H9 (cell line): Measurements from ENCODE around the gene TRABD2B. TPM values are rescaled to one million over a fixed set of nuclear protein-coding genes. Genes with fewer than 3 reads are reported as not detected.

ENCODE experiments used
- DNase-seq: peaks from one replicate; pipeline ENCODE4 v3.0.0-alpha.2; 2017
- H2AFZ ChIP-seq: one replicate; pipeline ENCODE4 v1.6.1; 2013; ENCODE audit warnings: mild to moderate bottlenecking, low read length, control low read depth, moderate library complexity
- H2AK5ac ChIP-seq: 2 replicates; pipeline ENCODE4 v1.6.1; 2013; ENCODE audit warnings: low read length, control low read depth, mixed read lengths; ENCODE audit not compliant: insufficient read length
- H2BK120ac ChIP-seq: one replicate; pipeline ENCODE4 v1.6.1; 2013; ENCODE audit warnings: low read depth, mild to moderate bottlenecking, low read length, control low read depth, inconsistent platforms; ENCODE audit not compliant: poor library complexity, severe bottlenecking
- H2BK12ac ChIP-seq: 2 replicates; pipeline ENCODE4 v1.6.1; 2013; ENCODE audit warnings: low read length, control low read depth, mixed read lengths, low read depth; ENCODE audit not compliant: insufficient read length
- H2BK15ac ChIP-seq: 2 replicates; pipeline ENCODE4 v1.6.1; 2013; ENCODE audit warnings: low read depth, low read length, control low read depth
- H2BK20ac ChIP-seq: one replicate; pipeline ENCODE4 v1.6.1; 2013; ENCODE audit warnings: low read depth, mild to moderate bottlenecking, low read length, control low read depth, inconsistent platforms; ENCODE audit not compliant: poor library complexity, severe bottlenecking
- H2BK5ac ChIP-seq: 2 replicates; pipeline ENCODE4 v1.6.1; 2013; ENCODE audit warnings: low read length, control low read depth, mixed read lengths; ENCODE audit not compliant: insufficient read length
- H3K14ac ChIP-seq: 2 replicates; pipeline ENCODE4 v1.6.1; 2013; ENCODE audit warnings: low read length, control low read depth; ENCODE audit not compliant: insufficient read depth
- H3K18ac ChIP-seq: 2 replicates; pipeline ENCODE4 v1.6.1; 2013; ENCODE audit warnings: low read depth, mild to moderate bottlenecking, mixed read lengths, low read length, control low read depth; ENCODE audit not compliant: insufficient read length
- H3K23ac ChIP-seq: 2 replicates; pipeline ENCODE4 v1.6.1; 2013; ENCODE audit warnings: low read length, control low read depth, mixed read lengths, low read depth; ENCODE audit not compliant: insufficient read length
- H3K23me2 ChIP-seq: 2 replicates; pipeline ENCODE4 v1.6.1; 2013; ENCODE audit warnings: low read depth, mild to moderate bottlenecking, mixed read lengths, low read length, control low read depth; ENCODE audit not compliant: insufficient read length, poor library complexity, severe bottlenecking
- H3K27ac ChIP-seq: 2 replicates; pipeline ENCODE4 v1.5.1; 2013; ENCODE audit warnings: low read length, control low read depth, mixed read lengths, low read depth; ENCODE audit not compliant: insufficient read length
- H3K27me3 ChIP-seq: 2 replicates; pipeline ENCODE4 v1.6.1; 2013; ENCODE audit warnings: low read length, control low read depth, inconsistent platforms; ENCODE audit not compliant: insufficient read depth
- H3K4ac ChIP-seq: 2 replicates; pipeline ENCODE4 v1.6.1; 2013; ENCODE audit warnings: low read depth, mild to moderate bottlenecking, control low read depth, inconsistent platforms, low read length, moderate library complexity
- H3K4me1 ChIP-seq: 2 replicates; pipeline ENCODE4 v1.6.1; 2013; ENCODE audit warnings: low read length, control low read depth, inconsistent platforms; ENCODE audit not compliant: insufficient read depth
- H3K4me2 ChIP-seq: 2 replicates; pipeline ENCODE4 v1.6.1; 2013; ENCODE audit warnings: low read length, control low read depth, mixed read lengths; ENCODE audit not compliant: insufficient read length, insufficient read depth
- H3K56ac ChIP-seq: 2 replicates; pipeline ENCODE4 v1.6.1; 2013; ENCODE audit warnings: low read depth, mild to moderate bottlenecking, mixed read lengths, low read length, control low read depth; ENCODE audit not compliant: insufficient read length
- H3K79me1 ChIP-seq: 2 replicates; pipeline ENCODE4 v1.6.1; 2013; ENCODE audit warnings: low read depth, mild to moderate bottlenecking, moderate library complexity, low read length, control low read depth, inconsistent platforms; ENCODE audit not compliant: insufficient read depth, poor library complexity, severe bottlenecking
- H3K79me2 ChIP-seq: 2 replicates; pipeline ENCODE4 v1.6.1; 2013; ENCODE audit warnings: low read length, control low read depth, inconsistent platforms; ENCODE audit not compliant: insufficient read depth
- H3K9ac ChIP-seq: 2 replicates; pipeline ENCODE4 v1.6.1; 2013; ENCODE audit warnings: low read length, control low read depth, mixed read lengths; ENCODE audit not compliant: insufficient read length; ENCODE audit errors: extremely low read depth
- H3K9me3 ChIP-seq: one replicate; pipeline ENCODE4 v1.6.1; 2013; ENCODE audit warnings: low read depth, low read length, inconsistent platforms; ENCODE audit not compliant: control insufficient read depth
- H3T11ph ChIP-seq: one replicate; pipeline ENCODE4 v1.6.1; 2013; ENCODE audit warnings: mild to moderate bottlenecking, low read length, control low read depth, inconsistent platforms
- H4K20me1 ChIP-seq: one replicate; pipeline ENCODE4 v1.6.1; 2013; ENCODE audit not compliant: control insufficient read depth, insufficient read length, insufficient read depth
- H4K5ac ChIP-seq: 2 replicates; pipeline ENCODE4 v1.6.1; 2013; ENCODE audit warnings: low read depth, mild to moderate bottlenecking, mixed read lengths, low read length, control low read depth; ENCODE audit not compliant: insufficient read length
- H4K8ac ChIP-seq: replicated peaks from 2 replicates; pipeline ENCODE4 v1.6.1; 2013; ENCODE audit warnings: low read length, control low read depth, mixed read lengths, low read depth; ENCODE audit not compliant: insufficient read length
- H4K91ac ChIP-seq: 2 replicates; pipeline ENCODE4 v1.6.1; 2013; ENCODE audit warnings: low read depth, mild to moderate bottlenecking, moderate library complexity, mixed read lengths, low read length, control low read depth; ENCODE audit not compliant: insufficient read length
- H3K27ac Mint-ChIP-seq, 3 experiments: 2 replicates in 2 of 3; 3 replicates in 1 of 3; pipeline ENCODE4 v1.8.0; 2020 to 2021; ENCODE audit warnings: mixed read lengths in 3 of 3, mild to moderate bottlenecking in 1 of 3, moderate library complexity in 1 of 3
- H3K27me3 Mint-ChIP-seq: 2 replicates; pipeline ENCODE4 v1.8.0; 2021; ENCODE audit warnings: low read depth, mild to moderate bottlenecking, moderate library complexity, mixed read lengths
- H3K36me3 Mint-ChIP-seq, 3 experiments: 2 replicates in 2 of 3; 3 replicates in 1 of 3; pipeline ENCODE4 v1.8.0; 2020 to 2021; ENCODE audit warnings: low read depth in 3 of 3, mixed read lengths in 3 of 3; ENCODE audit not compliant: insufficient read depth in 1 of 3
- H3K4me1 Mint-ChIP-seq, 2 experiments: 2 replicates each; pipeline ENCODE4 v1.8.0; 2020; ENCODE audit warnings: mixed read lengths in 2 of 2
- H3K4me3 Mint-ChIP-seq, 2 experiments: 2 replicates in 1 of 2; 3 replicates in 1 of 2; pipeline ENCODE4 v1.8.0; 2020 to 2021; ENCODE audit warnings: mild to moderate bottlenecking in 2 of 2, mixed read lengths in 2 of 2, moderate library complexity in 1 of 2
- H3K9me3 Mint-ChIP-seq, 2 experiments: 2 replicates in 1 of 2; 3 replicates in 1 of 2; pipeline ENCODE4 v1.8.0; 2020; ENCODE audit warnings: mild to moderate bottlenecking in 2 of 2, mixed read lengths in 2 of 2, moderate library complexity in 1 of 2
- WGBS: extraction: QIAGEN DNeasy Blood & Tissue Kit; methylation state at CpG from one replicate; pipeline ENCODE4 v1.1.7; 2013; ENCODE audit warnings: missing lambda C conversion rate, low lambda C conversion rate, mixed read lengths; ENCODE audit not compliant: insufficient read length; ENCODE audit errors: extremely low coverage; 5-methylcytosine and 5-hydroxymethylcytosine counted together
- total RNA-seq: library from RNA; stranded (reverse); gene quantifications from 2 replicates; pipeline ENCODE4 v1.2.1, GENCODE V29; 2021
- TF ChIP-seq, protein P1 (sequence below): fragments of 200-600 bp; sonication (generic); conservative IDR thresholded peaks from 3 replicates; pipeline ENCODE4 v1.8.0; 2021; ENCODE audit warnings: antibody characterized with exemption, mild to moderate bottlenecking

TRABD2B gene
- total RNA-seq, 1 experiment from 2014 or later, result 2.3 TPM

GRCh38 chr1:47991673-47992072, 5.5 kb downstream of the TRABD2B start:
- Histone ChIP-seq H3K56ac (no peak overlapping the region), H3K23me2 (peaks cover 3% of the 10 kb centered on the region), H2BK5ac (no peak overlapping the region), H3K18ac (no peak overlapping the region), H4K91ac (no peak overlapping the region), H3K27ac (no peak overlapping the region), H4K8ac (no peak overlapping the region), H4K20me1 (peaks cover 2% of the 10 kb centered on the region), H3K23ac (no peak overlapping the region), H3T11ph (no peak overlapping the region), H4K5ac (no peak overlapping the region), H2AK5ac (no peak overlapping the region), H2BK120ac (no peak overlapping the region), H3K14ac (no peak overlapping the region), H3K9me3 (no peaks in the 10 kb centered on the region), H2AFZ (no peak overlapping the region), H3K79me1 (no peaks in the 10 kb centered on the region), H3K79me2 (no peaks in the 10 kb centered on the region), H3K27me3 (peaks cover 3% of the 10 kb centered on the region; the same call in 1 of the 2 replicates), H2BK15ac (no peak overlapping the region), H2BK12ac (no peak overlapping the region), H3K4ac (no peak overlapping the region), H3K4me1 (peaks cover 2% of the 10 kb centered on the region; the same call in 1 of the 2 replicates), H2BK20ac (no peak overlapping the region), H3K9ac (no peak overlapping the region), H3K4me2 (no peak overlapping the region)
- Mint-ChIP-seq H3K4me1 (peaks cover 44 to 47% of the 10 kb centered on the region in 2 experiments), H3K4me3 (no peak overlapping the region), H3K27me3 (peaks cover 44% of the 10 kb centered on the region), H3K9me3 (no peaks in the 10 kb centered on the region; a peak in 1 of 5 replicates), H3K36me3 (peaks cover 6 to 30% (median 23%) of the 10 kb centered on the region in 3 experiments; a peak in 6 of 7 replicates), H3K27ac (no peak overlapping the region)
- TF ChIP-seq, protein P1, sequence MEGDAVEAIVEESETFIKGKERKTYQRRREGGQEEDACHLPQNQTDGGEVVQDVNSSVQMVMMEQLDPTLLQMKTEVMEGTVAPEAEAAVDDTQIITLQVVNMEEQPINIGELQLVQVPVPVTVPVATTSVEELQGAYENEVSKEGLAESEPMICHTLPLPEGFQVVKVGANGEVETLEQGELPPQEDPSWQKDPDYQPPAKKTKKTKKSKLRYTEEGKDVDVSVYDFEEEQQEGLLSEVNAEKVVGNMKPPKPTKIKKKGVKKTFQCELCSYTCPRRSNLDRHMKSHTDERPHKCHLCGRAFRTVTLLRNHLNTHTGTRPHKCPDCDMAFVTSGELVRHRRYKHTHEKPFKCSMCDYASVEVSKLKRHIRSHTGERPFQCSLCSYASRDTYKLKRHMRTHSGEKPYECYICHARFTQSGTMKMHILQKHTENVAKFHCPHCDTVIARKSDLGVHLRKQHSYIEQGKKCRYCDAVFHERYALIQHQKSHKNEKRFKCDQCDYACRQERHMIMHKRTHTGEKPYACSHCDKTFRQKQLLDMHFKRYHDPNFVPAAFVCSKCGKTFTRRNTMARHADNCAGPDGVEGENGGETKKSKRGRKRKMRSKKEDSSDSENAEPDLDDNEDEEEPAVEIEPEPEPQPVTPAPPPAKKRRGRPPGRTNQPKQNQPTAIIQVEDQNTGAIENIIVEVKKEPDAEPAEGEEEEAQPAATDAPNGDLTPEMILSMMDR, result no peak
- WGBS, result 100% methylated on average over 1 of the region's 5 CpGs
- DNase-seq, result no peak
